GM18858 (cell line): ENCODE data around the gene PCDHB16.
"Not testable (repeated sequence)": the region's sequence is repeated elsewhere in the genome, so short reads cannot be mapped to it uniquely, and the experiment has no call there.

Source experiments
- ATAC-seq: cut with Tn5 transposase; IDR thresholded peaks from one replicate; pipeline ENCODE4 v1.9.1; 2021; ENCODE audit not compliant: unreplicated experiment

Gene PCDHB16

GRCh38 chr5:141184117-141184855 is 2.1 kb downstream of the PCDHB16 start:
- not testable (repeated sequence) for ATAC-seq

- no peak for ATAC-seq
Observed at GRCh38 chr5:141186897-141187512, 4.8 kb downstream of the PCDHB16 start, which contains the start of gene PCDHB9. PCDHB9 (plus strand) TSS chr5:141187161; CDS start chr5:141187319, 158 bp downstream.

GRCh38 chr5:141188682-141189081 is 6.5 kb downstream of the PCDHB16 start:
- ATAC-seq, result not testable (repeated sequence)

- ATAC-seq, result not testable (repeated sequence)
Observed at GRCh38 chr5:141189131-141189530, 6.9 kb downstream of the PCDHB16 start.

GRCh38 chr5:141192110-141192725 is 10.0 kb downstream of the PCDHB16 start, which contains the start of gene PCDHB10:
PCDHB10 (plus strand) TSS chr5:141192353; CDS start chr5:141192553, 200 bp downstream.
- no peak for ATAC-seq

GRCh38 chr5:141194332-141194731 is 12.1 kb downstream of the PCDHB16 start:
- not testable (repeated sequence) for ATAC-seq

GRCh38 chr5:141196363-141196762 is 14.2 kb downstream of the PCDHB16 start:
- ATAC-seq, result no peak

GRCh38 chr5:141199359-141200235 is 17.4 kb downstream of the PCDHB16 start, which contains the start of gene PCDHB11:
PCDHB11 (plus strand) TSS chr5:141199627; CDS start chr5:141199775, 148 bp downstream.
- no peak for ATAC-seq

GRCh38 chr5:141201126-141201525 is 18.9 kb downstream of the PCDHB16 start:
- not testable (repeated sequence) for ATAC-seq

GRCh38 chr5:141201646-141202045 is 19.5 kb downstream of the PCDHB16 start:
- not testable (repeated sequence) for ATAC-seq

GRCh38 chr5:141208478-141208877 is 26.3 kb downstream of the PCDHB16 start, which contains the start of gene PCDHB12:
PCDHB12 (plus strand) TSS chr5:141208719; CDS start chr5:141208908, 189 bp downstream.
- ATAC-seq, result no peak

- ATAC-seq, result not testable (repeated sequence)
Observed at GRCh38 chr5:141210281-141210680, 28.1 kb downstream of the PCDHB16 start.

- ATAC-seq, result not testable (repeated sequence)
Observed at GRCh38 chr5:141210849-141211248, 28.7 kb downstream of the PCDHB16 start.

GRCh38 chr5:141213656-141214339 is 31.6 kb downstream of the PCDHB16 start, which contains the start of gene PCDHB13:
PCDHB13 (plus strand) TSS chr5:141213919; CDS start chr5:141214124, 205 bp downstream.
- not testable (repeated sequence) for ATAC-seq

GRCh38 chr5:141214583-141214982 is 32.4 kb downstream of the PCDHB16 start:
- ATAC-seq, result not testable (repeated sequence)

GRCh38 chr5:141215504-141215903 is 33.3 kb downstream of the PCDHB16 start:
- ATAC-seq, result not testable (repeated sequence)

GRCh38 chr5:141216035-141216434 is 33.8 kb downstream of the PCDHB16 start:
- ATAC-seq, result not testable (repeated sequence)

GRCh38 chr5:141223112-141223783 is 41.1 kb downstream of the PCDHB16 start, which contains the start of gene PCDHB14:
PCDHB14 (plus strand) TSS chr5:141223343; CDS start chr5:141223506, 163 bp downstream.
- ATAC-seq, result no peak

- ATAC-seq, result not testable (repeated sequence)
Observed at GRCh38 chr5:141224844-141225243, 42.7 kb downstream of the PCDHB16 start.
